GM18520 (cell line): ENCODE data around the gene PAQR8.
"Not testable (repeated sequence)": the region's sequence is repeated elsewhere in the genome, so short reads cannot be mapped to it uniquely, and the experiment has no call there.

Experiments used
- ATAC-seq: cut with Tn5 transposase; IDR thresholded peaks from one replicate; pipeline ENCODE4 v1.9.1; 2021; ENCODE audit not compliant: unreplicated experiment

The PAQR8 gene

GRCh38 chr6:52375780-52376556 lies 14.0 kb downstream of the PAQR8 start:
- ATAC-seq, result no peak

DNA sequence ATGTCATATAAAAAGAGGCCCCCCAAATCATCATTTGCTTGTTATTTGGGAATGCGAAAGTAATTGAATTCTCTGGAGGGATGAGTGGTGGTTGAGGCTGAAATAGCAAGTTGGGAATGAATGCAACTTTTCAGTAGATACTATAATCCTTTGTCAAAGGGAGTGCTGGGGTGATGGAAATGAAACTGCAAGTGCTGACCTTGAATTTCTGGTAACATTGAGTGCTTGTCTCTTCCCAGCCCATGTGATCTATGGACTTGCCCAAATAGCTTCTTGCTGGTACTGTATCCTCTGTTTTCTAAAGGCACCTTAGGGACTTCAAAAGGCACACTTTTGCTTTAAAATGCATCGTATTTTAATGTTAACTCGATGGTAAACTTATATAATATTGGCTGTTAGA lies 14.8 kb downstream of the PAQR8 start:
- no peak for ATAC-seq

GRCh38 chr6:52377538-52378221 lies 15.7 kb downstream of the PAQR8 start:
- ATAC-seq, result no peak

- no peak for ATAC-seq
Observed at GRCh38 chr6:52381249-52381648, 19.3 kb downstream of the PAQR8 start.

- no peak for ATAC-seq
Observed at GRCh38 chr6:52384145-52384766, 22.3 kb downstream of the PAQR8 start.

DNA sequence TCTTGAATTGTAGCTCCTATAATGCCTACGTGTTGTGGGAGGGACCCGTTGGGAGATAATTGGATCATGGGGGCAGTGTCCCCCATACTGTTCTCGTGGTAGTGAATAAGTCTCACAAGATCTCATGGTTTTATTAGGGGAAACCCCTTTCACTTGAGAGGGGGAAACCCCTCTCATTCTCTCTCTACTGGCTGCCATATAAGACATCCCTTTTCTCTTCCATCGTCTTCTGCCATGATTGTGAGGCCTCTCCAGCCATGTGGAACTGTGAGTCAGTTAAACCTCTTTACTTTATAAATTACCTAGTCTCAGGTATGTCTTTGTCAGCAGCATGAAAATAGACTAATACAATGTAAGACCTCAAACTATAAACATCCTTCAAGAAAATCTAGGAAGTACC lies 23.1 kb downstream of the PAQR8 start:
- no peak for ATAC-seq

- not testable (repeated sequence) for ATAC-seq
Observed at GRCh38 chr6:52388119-52388518, 26.2 kb downstream of the PAQR8 start.

GRCh38 chr6:52388790-52389189 lies 26.8 kb downstream of the PAQR8 start:
- ATAC-seq, result no peak

- no peak for ATAC-seq
Observed at GRCh38 chr6:52389264-52389625, 27.3 kb downstream of the PAQR8 start.

DNA sequence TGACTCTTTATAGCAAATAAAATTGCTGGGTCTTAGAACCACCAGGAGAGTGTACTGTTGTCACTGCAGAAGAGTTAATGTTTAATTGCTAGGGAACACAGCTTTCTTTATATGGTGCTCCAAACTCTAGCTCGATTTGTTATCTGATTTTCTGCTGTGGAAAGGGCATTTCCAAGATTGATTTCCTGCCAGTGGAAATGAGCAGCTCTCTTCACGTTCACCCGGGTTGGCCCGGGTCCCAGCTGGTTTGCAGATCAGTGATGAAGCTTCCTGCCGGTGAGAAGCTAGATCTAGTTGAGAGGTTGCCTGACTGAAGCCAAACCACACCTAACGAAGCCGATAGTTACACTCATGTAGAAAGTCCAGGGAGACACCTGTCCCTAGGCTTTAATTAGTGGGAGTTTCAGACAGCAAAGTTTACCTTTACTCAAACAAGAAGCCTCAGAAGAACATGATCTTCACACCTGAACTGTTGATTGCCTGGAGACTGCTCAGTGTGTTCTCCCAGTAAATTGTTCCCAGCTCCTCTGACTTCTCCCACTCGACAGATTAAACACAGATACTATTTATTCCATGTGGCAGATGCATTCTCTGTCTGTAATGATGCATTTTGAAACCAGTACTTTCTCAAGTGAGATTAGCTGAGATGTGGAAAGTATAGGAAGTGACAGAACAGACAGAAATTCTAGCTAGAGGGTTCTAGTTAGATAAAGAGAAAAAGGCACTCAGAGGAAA lies 27.8 kb downstream of the PAQR8 start:
- ATAC-seq, result peak; percentile 28

GRCh38 chr6:52390361-52390727 lies 28.4 kb downstream of the PAQR8 start:
- ATAC-seq, result peak; percentile 16

- ATAC-seq, result no peak
Observed at GRCh38 chr6:52391599-52391998, 29.6 kb downstream of the PAQR8 start.

GRCh38 chr6:52392944-52393343 lies 31.0 kb downstream of the PAQR8 start:
- no peak for ATAC-seq

- no peak for ATAC-seq
Observed at GRCh38 chr6:52393780-52394179, 31.8 kb downstream of the PAQR8 start.

- peak; percentile 55 for ATAC-seq
Observed at GRCh38 chr6:52394251-52394666, 32.3 kb downstream of the PAQR8 start.

GRCh38 chr6:52395969-52396368 lies 34.0 kb downstream of the PAQR8 start:
- ATAC-seq, result no peak

DNA sequence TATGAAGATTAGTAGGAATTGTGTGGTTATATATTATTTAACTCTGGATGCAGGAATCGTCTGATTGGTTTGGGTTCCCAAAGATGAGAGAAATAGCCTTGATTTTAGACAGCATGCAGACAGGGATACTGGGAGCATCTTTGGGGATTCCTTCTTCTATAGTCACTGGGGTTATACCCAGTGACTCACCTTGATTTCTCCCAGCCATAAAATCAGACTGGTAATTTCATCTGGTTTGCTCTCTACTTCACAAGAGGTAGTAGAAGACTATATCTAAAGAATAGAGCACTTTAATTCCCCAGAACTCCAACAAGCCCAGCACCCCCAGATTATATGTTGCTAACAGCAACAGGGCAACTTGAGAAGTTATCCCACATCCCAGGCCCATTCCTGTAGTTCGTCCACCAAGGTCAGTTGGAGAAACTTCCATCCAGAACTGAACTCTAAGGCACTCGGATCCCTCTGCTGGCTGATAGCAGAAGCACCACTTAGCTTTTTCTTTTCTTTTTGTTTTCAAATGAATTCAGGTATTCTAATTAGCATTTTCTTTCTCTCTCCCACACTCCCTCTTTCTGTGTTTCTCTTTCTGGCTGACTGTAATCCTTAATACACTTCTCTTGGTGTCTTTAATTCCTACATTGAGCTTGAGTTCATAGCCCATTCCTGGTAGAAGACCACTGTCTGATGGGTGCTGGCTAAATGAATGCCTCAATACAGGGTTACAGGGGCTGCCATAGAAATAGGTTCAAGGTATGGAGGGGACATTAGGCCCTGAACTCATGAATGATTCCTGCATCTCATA lies 37.8 kb downstream of the PAQR8 start:
- ATAC-seq, result no peak

DNA sequence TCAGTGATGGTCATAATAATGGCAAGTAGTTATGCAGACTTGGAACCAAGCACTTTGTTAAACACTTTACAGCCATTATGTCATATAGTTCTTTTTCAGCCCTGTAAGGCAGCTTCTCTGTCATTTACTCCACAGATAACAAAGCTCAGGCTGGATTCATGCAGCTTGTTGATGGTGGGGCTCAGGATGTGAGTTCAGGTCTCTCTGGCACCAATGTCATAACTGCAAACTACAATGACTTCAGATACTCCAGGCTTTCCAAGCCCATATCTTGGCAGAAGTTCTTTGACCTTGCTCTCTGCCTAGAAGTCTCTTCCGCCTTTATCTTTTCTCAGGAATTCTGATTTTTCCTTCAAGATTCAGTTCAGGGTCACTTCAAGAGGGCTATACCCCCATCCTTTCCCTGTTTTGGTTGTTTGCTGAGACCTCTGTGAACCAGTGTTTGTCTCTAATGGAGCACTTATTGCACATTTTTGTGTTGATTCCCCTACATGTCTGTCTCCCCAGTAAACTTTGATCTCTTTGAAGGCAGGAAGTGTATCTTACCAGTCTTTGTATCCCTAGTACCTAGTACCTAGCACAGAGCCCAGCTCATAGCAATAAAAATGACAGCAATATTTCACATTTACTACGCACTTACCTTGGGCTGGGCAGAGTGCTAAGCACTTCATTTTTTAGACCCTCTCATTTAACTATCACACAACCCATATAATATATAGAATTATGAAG lies 38.5 kb downstream of the PAQR8 start:
- no peak for ATAC-seq

DNA sequence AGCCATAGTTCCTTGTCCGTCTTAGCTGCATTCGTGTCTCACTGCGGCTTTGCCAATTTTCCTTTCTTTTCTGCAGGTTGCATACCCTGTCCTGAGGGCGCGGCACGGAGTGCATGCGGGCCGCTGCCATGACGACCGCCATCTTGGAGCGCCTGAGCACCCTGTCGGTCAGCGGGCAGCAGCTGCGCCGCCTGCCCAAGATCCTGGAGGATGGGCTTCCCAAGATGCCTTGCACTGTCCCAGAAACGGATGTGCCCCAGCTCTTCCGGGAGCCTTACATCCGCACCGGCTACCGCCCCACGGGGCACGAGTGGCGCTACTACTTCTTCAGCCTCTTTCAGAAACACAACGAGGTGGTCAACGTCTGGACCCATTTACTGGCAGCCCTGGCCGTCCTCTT lies 41.1 kb downstream of the PAQR8 start:
- no peak for ATAC-seq

DNA sequence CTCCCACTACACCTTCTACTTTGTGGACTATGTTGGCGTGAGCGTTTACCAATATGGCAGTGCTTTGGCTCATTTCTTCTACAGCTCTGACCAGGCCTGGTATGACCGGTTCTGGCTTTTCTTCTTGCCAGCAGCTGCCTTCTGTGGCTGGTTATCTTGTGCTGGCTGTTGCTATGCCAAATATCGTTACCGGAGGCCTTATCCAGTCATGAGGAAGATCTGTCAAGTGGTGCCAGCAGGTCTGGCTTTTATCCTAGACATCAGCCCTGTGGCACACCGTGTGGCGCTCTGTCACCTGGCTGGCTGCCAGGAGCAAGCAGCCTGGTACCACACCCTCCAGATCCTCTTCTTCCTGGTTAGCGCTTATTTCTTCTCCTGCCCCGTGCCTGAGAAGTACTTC lies 41.7 kb downstream of the PAQR8 start:
- no peak for ATAC-seq
